GM12801 (cell line): ENCODE measurements around the gene MEF2D.

ENCODE experiments used
- TF ChIP-seq, protein P1 (sequence below): IDR thresholded peaks from one replicate; pipeline ENCODE4 v1.5.1; 2011; ENCODE audit warnings: control low read depth; ENCODE audit not compliant: insufficient read length; ENCODE audit errors: extremely low read depth

The MEF2D gene

DNA sequence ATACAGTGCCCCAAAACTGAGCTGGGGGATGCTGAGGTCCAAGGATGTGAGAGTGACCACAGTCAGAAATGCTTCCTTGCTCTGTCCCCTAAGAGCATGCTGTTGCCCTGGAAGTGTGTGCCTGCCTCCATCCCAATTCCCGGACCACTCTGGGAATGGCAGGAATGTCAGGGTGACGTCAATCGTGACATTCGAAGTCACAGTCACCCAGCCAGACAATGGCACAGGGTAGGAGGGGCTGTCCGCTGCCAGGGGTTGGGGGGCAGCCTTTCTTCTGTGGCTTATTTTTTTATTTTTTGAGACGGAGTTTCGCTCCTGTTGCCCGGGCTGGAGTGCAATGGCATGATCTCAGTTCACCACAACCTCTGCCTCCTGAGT lies 22.3 kb downstream of the MEF2D start:
- TF ChIP-seq, protein P1, sequence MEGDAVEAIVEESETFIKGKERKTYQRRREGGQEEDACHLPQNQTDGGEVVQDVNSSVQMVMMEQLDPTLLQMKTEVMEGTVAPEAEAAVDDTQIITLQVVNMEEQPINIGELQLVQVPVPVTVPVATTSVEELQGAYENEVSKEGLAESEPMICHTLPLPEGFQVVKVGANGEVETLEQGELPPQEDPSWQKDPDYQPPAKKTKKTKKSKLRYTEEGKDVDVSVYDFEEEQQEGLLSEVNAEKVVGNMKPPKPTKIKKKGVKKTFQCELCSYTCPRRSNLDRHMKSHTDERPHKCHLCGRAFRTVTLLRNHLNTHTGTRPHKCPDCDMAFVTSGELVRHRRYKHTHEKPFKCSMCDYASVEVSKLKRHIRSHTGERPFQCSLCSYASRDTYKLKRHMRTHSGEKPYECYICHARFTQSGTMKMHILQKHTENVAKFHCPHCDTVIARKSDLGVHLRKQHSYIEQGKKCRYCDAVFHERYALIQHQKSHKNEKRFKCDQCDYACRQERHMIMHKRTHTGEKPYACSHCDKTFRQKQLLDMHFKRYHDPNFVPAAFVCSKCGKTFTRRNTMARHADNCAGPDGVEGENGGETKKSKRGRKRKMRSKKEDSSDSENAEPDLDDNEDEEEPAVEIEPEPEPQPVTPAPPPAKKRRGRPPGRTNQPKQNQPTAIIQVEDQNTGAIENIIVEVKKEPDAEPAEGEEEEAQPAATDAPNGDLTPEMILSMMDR, result no peak

DNA sequence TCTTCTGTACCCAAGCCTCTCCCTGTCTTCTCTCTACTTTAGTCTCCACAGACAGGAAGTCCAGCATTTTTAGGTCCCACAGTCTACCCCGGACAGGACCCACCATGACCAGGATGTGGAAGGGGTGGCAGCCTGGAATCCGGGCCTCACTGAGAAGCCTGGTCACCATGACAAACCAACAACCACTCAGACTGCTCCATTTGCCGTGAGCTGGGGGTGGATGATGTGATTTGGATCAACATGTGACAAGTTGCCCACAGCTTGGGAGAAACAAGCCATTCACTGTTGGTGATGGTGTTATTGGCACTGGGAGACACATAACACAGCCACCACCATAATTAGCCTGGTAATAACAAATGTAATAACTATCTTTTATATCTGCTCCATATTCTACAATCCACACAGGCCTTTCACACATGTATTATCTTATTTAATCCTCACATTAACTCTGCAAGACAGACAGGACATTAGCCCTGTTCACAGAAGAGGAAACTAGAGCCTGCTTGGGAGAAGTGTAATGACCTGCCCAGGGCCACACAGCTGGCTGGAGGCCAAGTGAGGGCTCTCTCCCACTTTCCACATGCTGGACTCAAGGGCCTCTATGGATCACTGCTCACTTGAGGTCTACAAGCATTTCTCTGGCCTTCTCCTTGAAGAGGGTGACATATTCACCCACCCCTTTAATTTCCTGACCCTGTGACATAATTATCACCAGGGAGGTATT lies 22.9 kb downstream of the MEF2D start:
- TF ChIP-seq, protein P1, result no peak

DNA sequence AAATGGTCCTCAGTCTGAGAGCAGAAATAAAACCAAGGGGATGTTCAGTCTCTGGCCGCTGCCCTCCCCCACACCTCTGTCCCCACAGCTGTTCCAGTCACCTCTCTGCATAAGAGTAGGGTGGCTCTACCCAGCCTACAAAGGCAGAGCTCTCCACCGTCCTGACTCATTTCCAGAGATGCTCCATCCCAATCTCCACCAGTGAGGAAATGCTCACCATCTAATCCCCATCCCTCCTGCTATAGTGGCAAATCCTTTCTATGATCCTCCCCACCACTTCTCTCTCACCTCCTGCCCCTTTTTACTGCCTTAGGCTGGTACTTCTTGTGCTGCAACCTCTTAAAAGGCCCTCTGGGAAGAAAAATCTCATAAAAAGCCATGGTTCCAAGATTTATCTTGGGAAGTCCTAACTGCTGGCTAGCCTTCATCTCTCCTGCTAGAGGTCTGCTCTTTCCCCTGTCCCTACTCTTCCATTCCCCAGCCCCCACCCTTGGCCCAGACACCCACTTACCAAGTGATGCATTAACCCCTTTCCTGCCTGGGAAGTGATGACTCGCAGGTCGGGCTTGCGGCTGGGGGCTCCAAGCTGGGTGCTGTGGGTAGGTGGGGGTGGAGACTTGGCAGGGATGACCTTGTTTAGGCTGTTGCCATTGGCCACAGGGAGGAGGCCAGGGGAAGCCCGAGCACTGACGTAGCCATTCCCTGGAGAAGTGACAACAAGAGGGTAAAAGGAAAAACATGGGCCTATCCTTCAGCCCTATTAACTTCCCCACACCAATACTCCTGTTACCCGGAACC lies 23.9 kb downstream of the MEF2D start:
- TF ChIP-seq, protein P1, result no peak

DNA sequence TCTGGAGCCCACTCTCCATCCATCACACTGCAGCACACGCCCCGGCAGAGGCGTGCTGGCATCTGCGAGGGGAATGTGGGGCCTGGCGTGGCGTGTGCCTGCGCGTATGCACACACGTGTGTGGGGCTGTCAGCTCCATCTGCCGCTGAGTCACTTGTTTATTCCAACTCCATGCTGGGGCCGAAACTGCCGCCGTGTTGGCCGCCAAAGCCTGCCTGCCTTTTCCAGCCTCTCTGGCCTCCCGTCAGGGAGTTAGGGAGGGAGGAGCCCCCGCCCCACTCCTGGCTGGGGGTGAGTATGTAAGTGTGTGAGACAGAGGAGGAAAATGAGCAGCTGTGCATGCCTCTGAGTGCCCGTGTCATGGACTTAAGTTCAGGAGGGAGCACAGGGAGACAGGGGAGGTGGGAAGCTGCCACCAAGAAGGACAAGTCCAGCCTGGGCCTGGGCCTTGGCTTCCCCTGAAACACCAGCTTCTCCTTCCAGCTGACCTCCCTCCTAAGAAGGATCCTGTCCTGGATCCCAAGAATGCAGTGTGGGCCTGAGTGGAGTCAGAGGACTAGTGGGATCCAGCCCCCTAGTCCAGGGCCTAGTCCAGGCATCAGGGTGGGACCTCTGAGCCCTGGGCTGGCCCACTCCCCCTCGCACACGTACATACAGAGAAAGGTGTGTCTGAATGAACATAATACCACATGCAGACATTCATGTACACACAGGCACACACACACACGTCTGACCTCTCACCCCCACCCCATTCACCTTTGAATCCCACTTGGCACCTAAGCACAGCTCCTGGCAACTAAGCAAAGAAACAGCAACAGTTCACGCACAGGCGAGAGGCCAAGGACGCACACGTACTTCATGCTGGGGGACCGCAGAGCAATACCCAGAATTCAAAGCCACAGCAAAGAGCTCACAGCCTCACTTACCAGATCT lies 24.7 kb downstream of the MEF2D start:
- TF ChIP-seq, protein P1, result no peak

DNA sequence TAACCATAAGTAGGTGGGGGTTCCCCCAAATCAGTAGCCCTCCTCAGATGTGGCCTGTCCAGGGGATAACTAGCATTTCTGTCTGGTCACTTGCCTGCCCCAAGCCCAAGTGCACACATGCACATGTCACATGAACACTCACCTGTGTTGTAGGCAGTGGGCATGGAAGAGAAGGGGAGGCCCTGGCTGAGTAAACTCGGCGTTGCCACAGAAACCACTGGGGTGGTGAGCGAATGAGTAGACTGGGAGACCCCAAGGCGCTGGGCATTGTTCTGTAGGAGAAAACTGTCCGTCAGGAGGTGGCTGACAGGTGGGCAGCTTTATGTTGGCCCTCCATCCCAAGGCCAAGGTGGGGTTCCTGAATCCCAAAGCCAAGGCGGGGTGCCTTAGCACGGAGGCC lies 25.6 kb downstream of the MEF2D start:
- TF ChIP-seq, protein P1, result no peak

DNA sequence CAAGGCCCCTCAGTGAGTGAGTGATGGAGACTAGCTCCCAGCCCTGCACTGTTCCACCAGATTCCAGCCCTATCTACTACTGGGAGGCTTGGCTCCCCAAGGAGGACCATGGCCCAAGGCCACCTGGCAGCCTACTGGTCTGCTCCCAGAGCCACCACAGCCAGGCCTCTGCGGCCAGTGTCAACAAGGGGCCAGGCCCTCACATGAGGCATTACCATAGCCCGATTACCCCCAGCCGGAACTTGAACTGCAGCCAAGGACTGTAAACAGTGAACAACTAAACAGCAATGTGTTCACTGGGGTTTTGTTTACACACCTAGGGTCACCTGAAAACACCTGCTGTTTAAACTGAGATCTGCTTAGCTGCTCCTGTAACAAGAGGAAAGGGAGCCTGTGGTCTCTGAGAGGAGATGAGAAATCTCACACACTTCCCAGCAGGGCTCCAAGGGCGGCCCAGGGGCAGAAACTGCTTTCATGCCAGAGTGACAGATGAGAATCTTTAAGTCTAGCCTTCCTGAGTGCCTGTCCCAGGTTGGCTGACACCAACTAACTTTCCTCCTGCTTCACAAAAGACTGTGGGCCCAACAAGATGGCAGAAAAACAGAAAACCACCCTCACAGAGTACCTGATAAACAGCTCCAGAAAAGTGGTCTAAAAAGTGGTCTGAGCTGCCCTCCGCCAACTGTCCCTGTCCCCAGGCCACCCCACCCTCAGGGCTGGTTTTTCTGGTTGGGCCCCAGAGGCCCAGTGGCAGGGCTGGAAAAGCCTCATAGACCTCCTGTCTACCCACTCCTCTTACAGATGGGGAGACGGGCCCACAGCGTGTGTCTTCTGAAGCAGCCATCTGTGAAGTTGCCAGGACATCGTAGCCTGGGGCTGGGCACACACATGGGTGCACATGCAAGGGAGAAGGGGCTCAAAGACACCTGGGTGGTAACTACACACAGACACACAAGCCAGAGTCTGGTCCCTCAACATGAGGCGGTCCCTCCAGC lies 28.8 kb downstream of the MEF2D start:
- TF ChIP-seq, protein P1, result no peak
